ENCODE data around the gene YBX2.

DNA sequence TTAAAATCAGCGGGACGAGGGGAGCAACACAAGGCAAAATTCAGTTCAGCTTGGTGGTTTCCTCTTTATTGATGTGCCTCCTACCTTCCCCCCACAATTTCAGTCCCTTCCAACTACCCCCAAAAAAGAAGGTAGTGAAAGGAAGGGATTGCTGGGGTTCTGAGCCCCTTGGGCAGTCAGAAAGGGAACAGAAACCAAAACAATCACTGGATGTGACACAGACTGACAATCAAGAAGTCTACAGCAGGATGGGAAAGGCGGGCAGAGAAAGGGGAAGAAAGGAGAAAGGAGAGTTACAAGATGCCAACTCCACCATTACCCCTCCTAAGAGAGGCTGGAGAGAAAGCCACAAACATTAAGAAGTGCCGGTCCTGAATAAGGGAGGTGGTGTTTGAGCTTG lies 54.1 kb downstream of the YBX2 start:
- no peak for TF ChIP-seq POLR2AphosphoS5 (IDR thresholded peaks at IDR 0.05)
- TF ChIP-seq CTCF (IDR thresholded peaks at IDR 0.05): no peak
- no peak for TF ChIP-seq POLR2A (IDR thresholded peaks at IDR 0.05)
